VCaP (cell line): Measurements from ENCODE around the gene PEAR1.

Source experiments
- H3K27ac ChIP-seq: fragments of 450-650 bp; 2 replicates; pipeline ENCODE4 v1.5.1; 2017
- TF ChIP-seq, protein P1 (sequence below): fragments of 450-650 bp; conservative IDR thresholded peaks from 2 replicates; pipeline ENCODE4 v1.5.1; 2017; ENCODE audit warnings: mild to moderate bottlenecking, moderate library complexity

PEAR1 gene

GRCh38 chr1:156856282-156856785 lies 37.2 kb upstream of the PEAR1 start:
- TF ChIP-seq, protein P1, sequence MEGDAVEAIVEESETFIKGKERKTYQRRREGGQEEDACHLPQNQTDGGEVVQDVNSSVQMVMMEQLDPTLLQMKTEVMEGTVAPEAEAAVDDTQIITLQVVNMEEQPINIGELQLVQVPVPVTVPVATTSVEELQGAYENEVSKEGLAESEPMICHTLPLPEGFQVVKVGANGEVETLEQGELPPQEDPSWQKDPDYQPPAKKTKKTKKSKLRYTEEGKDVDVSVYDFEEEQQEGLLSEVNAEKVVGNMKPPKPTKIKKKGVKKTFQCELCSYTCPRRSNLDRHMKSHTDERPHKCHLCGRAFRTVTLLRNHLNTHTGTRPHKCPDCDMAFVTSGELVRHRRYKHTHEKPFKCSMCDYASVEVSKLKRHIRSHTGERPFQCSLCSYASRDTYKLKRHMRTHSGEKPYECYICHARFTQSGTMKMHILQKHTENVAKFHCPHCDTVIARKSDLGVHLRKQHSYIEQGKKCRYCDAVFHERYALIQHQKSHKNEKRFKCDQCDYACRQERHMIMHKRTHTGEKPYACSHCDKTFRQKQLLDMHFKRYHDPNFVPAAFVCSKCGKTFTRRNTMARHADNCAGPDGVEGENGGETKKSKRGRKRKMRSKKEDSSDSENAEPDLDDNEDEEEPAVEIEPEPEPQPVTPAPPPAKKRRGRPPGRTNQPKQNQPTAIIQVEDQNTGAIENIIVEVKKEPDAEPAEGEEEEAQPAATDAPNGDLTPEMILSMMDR, result no peak
- H3K27ac ChIP-seq, result no peak overlapping the region

GRCh38 chr1:156857532-156857931 lies 36.0 kb upstream of the PEAR1 start:
- no peak overlapping the region for H3K27ac ChIP-seq
- TF ChIP-seq, protein P1, result no peak

DNA sequence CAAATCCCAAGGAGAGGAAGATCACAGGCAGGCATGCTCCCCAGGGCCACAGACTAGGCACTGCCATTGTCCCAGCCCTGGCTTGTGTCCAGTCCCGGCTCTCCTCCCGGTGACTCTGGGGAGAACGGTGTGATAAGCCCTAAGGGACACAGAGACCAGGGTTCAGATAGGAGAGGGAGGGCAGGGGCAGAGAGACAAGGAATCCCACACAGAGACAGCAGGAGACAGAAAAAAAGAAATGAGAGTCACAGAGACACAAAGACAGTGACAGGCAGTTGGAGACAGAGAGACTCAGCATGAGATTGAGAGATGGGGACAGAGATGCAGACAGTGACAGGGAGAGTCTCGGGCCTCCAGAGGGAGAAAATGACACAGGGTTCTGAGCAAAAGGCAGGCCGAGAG lies 35.0 kb upstream of the PEAR1 start:
- H3K27ac ChIP-seq, result no peak overlapping the region
- TF ChIP-seq, protein P1, result no peak

- no peak within 1 kb of the TSS; the same call in 1 of the 2 replicates for H3K27ac ChIP-seq
- TF ChIP-seq, protein P1, result no peak
Measured at GRCh38 chr1:156858959-156859522, 34.5 kb upstream of the PEAR1 start, which contains the start of gene INSRR. Gene INSRR (minus strand): TSS chr1:156859117. CDS start chr1:156858621, 496 bp downstream.

DNA sequence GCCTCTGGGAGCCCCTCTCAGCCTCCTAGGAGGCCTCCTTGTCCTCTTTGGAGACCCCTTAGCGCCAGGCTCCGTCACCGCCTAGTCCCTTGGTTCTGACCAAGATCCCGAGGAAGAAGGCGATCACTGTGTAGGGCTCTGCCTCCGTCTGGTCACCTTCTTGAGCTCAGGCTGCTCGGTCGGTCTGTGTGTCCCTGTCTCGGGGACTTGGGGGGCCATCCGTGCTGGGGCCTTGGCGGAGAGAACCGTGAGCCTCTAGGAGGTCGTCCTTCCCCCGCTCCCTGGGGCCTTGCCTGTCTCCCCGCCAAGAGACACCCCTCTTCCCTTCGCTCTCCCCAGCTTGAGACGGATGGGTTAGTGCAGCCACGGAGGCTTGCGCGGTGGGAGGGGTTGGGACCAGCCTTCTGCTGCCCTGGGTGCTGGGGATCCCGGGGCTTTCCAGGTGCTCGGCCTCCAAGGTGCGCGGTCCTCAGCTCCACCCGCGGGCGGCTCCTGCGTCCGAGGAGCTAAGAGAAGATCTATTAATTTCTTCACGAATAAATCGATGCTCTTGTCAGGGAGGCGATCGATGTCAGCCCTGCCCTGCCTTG lies 33.9 kb upstream of the PEAR1 start:
- no peak overlapping the region; the same call in 1 of the 2 replicates for H3K27ac ChIP-seq
- TF ChIP-seq, protein P1, result no peak

DNA sequence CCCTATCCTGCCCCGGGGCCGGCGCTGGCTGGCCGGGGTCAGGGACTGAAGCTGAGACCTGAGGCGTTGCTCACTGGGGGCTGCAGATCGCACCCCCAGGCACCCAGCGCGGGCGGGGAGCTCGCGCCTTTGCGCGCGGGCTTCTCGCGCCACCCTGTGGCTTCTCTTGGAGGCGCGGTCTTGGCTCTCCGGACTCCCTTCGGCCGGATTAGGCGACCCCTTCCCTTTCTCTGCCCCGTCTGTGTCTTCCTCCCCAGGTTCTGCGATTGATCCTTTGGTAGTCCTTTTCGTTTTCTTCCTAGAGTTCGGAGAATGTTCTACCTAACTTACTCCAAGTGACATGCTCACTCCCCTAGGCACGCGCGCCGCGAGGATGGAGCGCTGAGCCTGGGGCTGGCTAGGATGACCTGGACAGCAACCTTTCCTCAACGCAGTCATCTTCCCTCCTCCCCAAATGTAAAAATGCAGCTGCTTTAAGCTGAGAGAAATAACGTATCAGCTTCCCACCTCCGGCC lies 33.3 kb upstream of the PEAR1 start:
- TF ChIP-seq, protein P1, result peak; percentile 93
- H3K27ac ChIP-seq, result no peak overlapping the region

- H3K27ac ChIP-seq, result no peak within 1 kb of the TSS; the same call in 1 of the 2 replicates
- TF ChIP-seq, protein P1, result no peak
Measured at GRCh38 chr1:156860628-156861423, 32.7 kb upstream of the PEAR1 start, which contains the start of gene NTRK1. Gene NTRK1 (plus strand): TSS chr1:156860865. CDS start chr1:156860935, 70 bp downstream.
